RWPE1 (cell line): ENCODE measurements around the gene CNBP.
"Not testable (repeated sequence)": the region's sequence is repeated elsewhere in the genome, so short reads cannot be mapped to it uniquely, and the experiment has no call there.

Source experiments
- CTCF ChIA-PET: fragments of 350-600 bp; sonication (Branson Sonifier 250); formaldehyde crosslinking; extraction: SDS; loops from one replicate; lab custom pipeline; 2021; lab: Yijun Ruan, JAX
- POLR2A ChIA-PET: fragments of 400-600 bp; formaldehyde crosslinking; extraction: SDS; loops from one replicate; lab custom pipeline; 2020; ENCODE audit warnings: antibody characterized with exemption; ENCODE audit not compliant: low non-redundant PET; lab: Yijun Ruan, JAX
- DNase-seq: peaks from one replicate; pipeline ENCODE4 v3.0.0; 2012; ENCODE audit warnings: low spot score
- H3K27ac ChIP-seq: fragments of 450-650 bp; 2 replicates; pipeline ENCODE4 v1.5.1; 2017
- TF ChIP-seq, protein P1 (sequence below): fragments of 450-650 bp; conservative IDR thresholded peaks from 2 replicates; pipeline ENCODE4 v1.5.1; 2017; ENCODE audit warnings: low read depth, mild to moderate bottlenecking

CNBP gene

DNA sequence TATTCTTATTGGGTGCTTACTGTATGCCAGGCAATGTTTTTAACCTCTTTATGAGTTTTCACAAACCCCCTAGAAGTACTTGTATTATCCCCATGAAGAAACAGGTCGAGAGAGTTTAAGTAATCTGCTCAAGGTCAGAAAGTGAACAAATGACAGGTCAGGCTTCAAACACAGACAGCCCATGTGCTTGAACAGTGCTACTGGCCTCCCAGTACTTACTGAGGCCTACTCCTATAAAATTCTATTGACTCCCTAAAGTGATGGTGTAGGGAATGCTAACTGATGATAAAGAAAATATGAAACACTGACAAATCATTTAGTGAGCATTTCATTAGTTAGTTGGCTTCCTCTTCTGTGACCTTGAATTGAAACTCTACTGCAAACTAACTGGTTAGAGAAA, 4.2 kb upstream of the CNBP start:
- DNase-seq: no peak
- peak overlapping the region; percentile 56 for H3K27ac ChIP-seq
- POLR2A ChIA-PET: interaction anchor here (0.6 kb wide), 1 partner anchor 62 kb away, joined by 3 read pairs; the partner anchor contains the start of gene COPG1
- TF ChIP-seq, protein P1, sequence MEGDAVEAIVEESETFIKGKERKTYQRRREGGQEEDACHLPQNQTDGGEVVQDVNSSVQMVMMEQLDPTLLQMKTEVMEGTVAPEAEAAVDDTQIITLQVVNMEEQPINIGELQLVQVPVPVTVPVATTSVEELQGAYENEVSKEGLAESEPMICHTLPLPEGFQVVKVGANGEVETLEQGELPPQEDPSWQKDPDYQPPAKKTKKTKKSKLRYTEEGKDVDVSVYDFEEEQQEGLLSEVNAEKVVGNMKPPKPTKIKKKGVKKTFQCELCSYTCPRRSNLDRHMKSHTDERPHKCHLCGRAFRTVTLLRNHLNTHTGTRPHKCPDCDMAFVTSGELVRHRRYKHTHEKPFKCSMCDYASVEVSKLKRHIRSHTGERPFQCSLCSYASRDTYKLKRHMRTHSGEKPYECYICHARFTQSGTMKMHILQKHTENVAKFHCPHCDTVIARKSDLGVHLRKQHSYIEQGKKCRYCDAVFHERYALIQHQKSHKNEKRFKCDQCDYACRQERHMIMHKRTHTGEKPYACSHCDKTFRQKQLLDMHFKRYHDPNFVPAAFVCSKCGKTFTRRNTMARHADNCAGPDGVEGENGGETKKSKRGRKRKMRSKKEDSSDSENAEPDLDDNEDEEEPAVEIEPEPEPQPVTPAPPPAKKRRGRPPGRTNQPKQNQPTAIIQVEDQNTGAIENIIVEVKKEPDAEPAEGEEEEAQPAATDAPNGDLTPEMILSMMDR: no peak
- CTCF ChIA-PET: no interaction called here

DNA sequence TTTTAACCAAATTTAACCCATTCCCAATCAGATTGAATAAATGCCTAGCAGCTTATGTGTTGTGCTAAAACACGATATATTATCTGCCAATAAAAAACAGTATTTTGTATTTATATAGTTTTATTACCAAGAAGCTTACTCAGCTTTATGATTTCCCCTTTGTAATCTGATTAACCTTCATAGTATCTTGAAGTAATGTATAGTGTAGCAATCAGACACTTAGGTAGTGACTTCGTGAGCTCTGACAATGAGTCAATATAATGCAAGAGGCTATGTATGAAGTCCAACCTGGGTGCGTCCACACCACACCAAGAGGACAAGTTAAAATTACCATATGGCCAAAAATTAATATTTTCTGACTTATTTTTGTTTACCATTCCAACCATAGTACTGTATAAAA, 2.1 kb upstream of the CNBP start:
- no peak for DNase-seq
- CTCF ChIA-PET: interaction anchor here (0.6 to 2.2 kb wide), 3 partner anchors 60 to 114 kb away, joined by 3 to 10 read pairs (median 4); no protein-coding TSS in a partner anchor
- POLR2A ChIA-PET: interaction anchor here (0.5 to 1.5 kb wide), 2 partner anchors 39 to 788 kb away, joined by 3 to 7 read pairs; no protein-coding TSS in a partner anchor
- H3K27ac ChIP-seq: peak overlapping the region; percentile 62
- TF ChIP-seq, protein P1: no peak

DNA sequence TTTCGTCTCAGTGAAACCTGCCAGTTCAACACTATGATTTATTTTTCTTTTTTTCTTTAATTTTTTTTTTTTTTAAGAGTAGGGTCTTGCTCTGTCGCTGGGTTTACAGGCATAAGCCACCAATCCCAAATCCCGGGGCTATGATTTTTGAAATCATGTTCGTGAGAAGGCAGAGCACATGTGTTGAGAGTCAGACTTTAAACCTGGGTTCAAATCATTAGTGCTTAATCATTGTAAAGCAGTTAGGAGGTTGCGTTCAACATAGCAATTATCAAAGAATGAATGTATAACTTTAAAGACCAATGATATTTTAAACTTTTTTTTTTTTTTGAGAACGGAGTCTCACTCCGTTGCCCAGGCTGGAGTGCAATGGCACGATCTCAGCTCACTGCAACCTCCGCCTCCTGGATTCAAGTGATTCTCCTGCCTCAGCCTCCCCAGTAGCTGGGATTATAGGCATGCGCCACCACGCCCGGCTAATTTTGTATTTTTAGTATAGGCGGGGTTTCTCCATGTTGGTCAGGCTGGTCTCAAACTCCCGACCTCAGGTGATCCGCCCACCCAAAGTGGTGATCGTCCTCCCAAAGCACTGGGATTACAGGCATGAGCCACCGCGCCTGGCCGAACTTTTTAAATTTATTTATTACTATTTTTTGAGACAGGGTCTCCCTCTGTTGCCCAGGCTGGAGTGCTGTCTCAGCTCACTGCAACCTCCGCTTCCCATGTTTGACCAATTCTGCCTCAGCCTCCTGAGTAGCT, 1.3 kb upstream of the CNBP start:
- not testable (repeated sequence) for DNase-seq
- H3K27ac ChIP-seq: peak overlapping the region; percentile 62
- CTCF ChIA-PET: interaction anchor here (0.6 to 2.2 kb wide), 4 partner anchors 23 to 113 kb away, joined by 3 to 10 read pairs (median 4); no protein-coding TSS in a partner anchor
- POLR2A ChIA-PET: interaction anchor here (0.5 kb wide), 1 partner anchor 789 kb away, joined by 3 read pairs; no protein-coding TSS in a partner anchor

DNA sequence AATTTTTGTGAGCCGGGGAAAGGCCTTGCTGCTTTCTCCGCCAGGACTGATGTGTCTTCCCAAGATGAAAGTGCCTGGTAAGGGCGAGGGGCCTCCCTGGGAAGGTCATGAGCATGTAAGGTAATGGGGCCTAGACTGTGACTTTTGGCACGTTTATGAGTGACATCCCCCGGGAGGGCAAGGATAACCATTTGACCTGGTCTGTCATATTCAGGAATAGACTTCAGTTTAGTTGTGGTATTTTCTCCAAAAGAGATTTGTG, 631 bp upstream of the CNBP start:
- POLR2A ChIA-PET: interaction anchor here (0.6 to 2.1 kb wide), 3 partner anchors 31 to 56 kb away, joined by 4 to 8 read pairs (median 5); no protein-coding TSS in a partner anchor
- TF ChIP-seq, protein P1: no peak
- peak overlapping the region; percentile 94 for H3K27ac ChIP-seq
- DNase-seq: peak; percentile 29
- CTCF ChIA-PET: interaction anchor here (1.6 kb wide), 1 partner anchor 61 kb away, joined by 8 read pairs; no protein-coding TSS in a partner anchor

DNA sequence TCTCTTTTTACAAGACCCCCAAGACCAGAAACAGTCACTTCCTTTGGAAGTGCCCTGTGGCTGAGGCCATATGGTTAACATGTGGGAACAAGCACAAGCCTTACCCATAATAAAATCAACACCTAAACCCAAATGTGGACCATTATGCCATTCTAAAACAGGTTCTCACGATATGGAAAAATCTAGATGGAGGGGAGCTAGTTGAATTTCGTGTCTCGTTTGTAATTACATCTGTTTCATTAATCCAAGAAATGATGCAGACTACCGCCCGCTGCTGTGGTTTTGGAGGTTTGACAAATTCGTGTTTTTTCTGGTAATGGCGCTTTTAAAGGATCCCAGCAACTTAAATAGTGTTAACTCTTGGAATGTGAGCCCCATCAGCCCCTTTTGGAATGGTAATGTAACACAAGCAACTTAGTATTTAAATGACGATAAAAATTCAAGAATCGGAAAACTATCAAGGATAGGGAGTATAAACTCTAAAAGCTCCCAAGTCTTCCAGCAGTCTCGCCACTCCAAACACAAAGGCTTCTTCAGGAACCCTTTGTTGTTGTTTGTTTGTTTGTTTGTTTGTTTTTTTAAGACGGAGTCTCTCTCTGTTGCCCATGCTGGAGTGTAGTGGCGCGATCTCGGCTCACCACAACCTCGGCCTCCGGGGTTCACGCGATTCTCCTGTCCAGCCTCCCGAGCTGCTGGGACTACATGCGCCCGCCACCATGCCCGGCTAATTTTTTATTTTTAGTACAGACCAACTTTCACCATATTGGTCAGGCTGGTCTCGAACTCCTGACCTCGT, 1.1 kb downstream of the CNBP start:
- TF ChIP-seq, protein P1: no peak
- peak overlapping the region; percentile 94 for H3K27ac ChIP-seq
- peak; percentile 24 for DNase-seq
- ChIA-PET CTCF (interaction anchor here (0.7 to 1.6 kb wide), 3 partner anchors 48 to 64 kb away, joined by 3 to 8 read pairs (median 3); no protein-coding TSS in a partner anchor), POLR2A (interaction anchor here (0.5 to 2.1 kb wide), 4 partner anchors 57 to 240 kb away, joined by 3 to 8 read pairs (median 4); no protein-coding TSS in a partner anchor)

DNA sequence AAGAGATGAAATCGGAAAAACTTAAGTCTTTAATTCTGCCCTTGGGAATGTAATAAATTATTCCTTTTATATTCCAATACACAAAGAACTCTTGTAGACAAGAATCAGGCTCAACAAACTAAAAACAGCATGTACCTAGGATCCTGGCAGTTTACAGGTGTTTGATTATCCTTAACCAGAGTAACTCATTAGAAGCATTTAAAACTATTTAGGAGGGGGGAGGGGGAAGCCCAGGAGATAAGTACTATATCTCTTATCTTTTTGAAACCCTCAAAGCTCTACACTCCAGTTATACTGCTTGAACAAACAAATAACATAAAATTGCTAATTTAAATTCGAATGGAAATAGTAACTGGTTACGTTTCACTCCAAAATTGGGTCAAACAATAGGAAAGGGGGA, 1.9 kb downstream of the CNBP start:
- ChIA-PET POLR2A (interaction anchor here (0.6 kb wide), 1 partner anchor 59 kb away, joined by 5 read pairs; no protein-coding TSS in a partner anchor), CTCF (no interaction called here)
- H3K27ac ChIP-seq: no peak overlapping the region
- DNase-seq: no peak
- TF ChIP-seq, protein P1: no peak
